HFF-Myc (cell line): ENCODE data around the gene FAM120B.

Source experiments
- DNase-seq: peaks from one replicate; pipeline ENCODE4 v3.0.0-alpha.2; 2011; ENCODE audit warnings: low read depth; ENCODE audit errors: extremely low read depth
- H3K4me3 ChIP-seq: replicated peaks from 2 replicates; pipeline ENCODE4 v1.5.1; 2011; ENCODE audit warnings: low read depth, mild to moderate bottlenecking, control low read depth, low read length
- CTCF ChIP-seq: IDR thresholded peaks from 2 replicates; pipeline ENCODE4 v1.5.1; 2012; ENCODE audit warnings: mild to moderate bottlenecking, low read depth, low read length, control low read depth; ENCODE audit errors: missing control alignments

FAM120B gene

GRCh38 chr6:170295510-170296422 is 10.8 kb upstream of the FAM120B start:
- H3K4me3 ChIP-seq = peak overlapping the region; percentile 41
- DNase-seq = no peak
- no peak for TF ChIP-seq CTCF

- no peak for DNase-seq
- H3K4me3 ChIP-seq = peak overlapping the region; percentile 41; the same call in 1 of the 2 replicates
These were observed 10.2 kb upstream of the FAM120B start for GRCh38 chr6:170296423-170296745.

GRCh38 chr6:170296746-170297575 is 9.6 kb upstream of the FAM120B start:
- TF ChIP-seq CTCF = no peak
- no peak overlapping the region for H3K4me3 ChIP-seq
- no peak for DNase-seq

More at GRCh38 chr6:170296423-170296745, 10.2 kb upstream of the FAM120B start:
- TF ChIP-seq CTCF = no peak

GRCh38 chr6:170297576-170298330 is 8.8 kb upstream of the FAM120B start:
- DNase-seq = no peak
- no peak for TF ChIP-seq CTCF
- no peak overlapping the region for H3K4me3 ChIP-seq

- no peak for TF ChIP-seq CTCF
- DNase-seq = no peak
- H3K4me3 ChIP-seq = no peak overlapping the region
These were observed 7.9 kb upstream of the FAM120B start for GRCh38 chr6:170298688-170299087.

- H3K4me3 ChIP-seq = no peak overlapping the region
- TF ChIP-seq CTCF = no peak
These were observed 5.4 kb upstream of the FAM120B start for GRCh38 chr6:170301184-170301583.

More at GRCh38 chr6:170301184-170301583, 5.4 kb upstream of the FAM120B start:
- no peak for DNase-seq
